Sigmoid colon (tissue), 4 donors: Measurements from ENCODE around the gene CDK14.

Experiments
- POLR2A ChIP-seq, 2 donors: fragments of 450-650 bp; IDR thresholded peaks; one replicate each; pipeline ENCODE4 v1.6.1; 2016; ENCODE audit warnings: antibody characterized with exemption in 2 of 2, mild to moderate bottlenecking in 2 of 2, moderate library complexity in 2 of 2
- POLR2AphosphoS5 ChIP-seq, 4 donors: sonication (generic); formaldehyde crosslinking; IDR thresholded peaks; one replicate each; pipeline ENCODE4 v1.6.1; 2017; ENCODE audit warnings: antibody characterized with exemption in 4 of 4
- TF ChIP-seq, protein P1 (sequence below), 4 experiments: fragments of 450-650 bp in 3 of 4; fragments of 200-600 bp in 1 of 4; IDR thresholded peaks; one replicate each; pipeline ENCODE4 v1.5.1; 2016 to 2019; ENCODE audit warnings: antibody characterized with exemption in 4 of 4, mild to moderate bottlenecking in 3 of 4, moderate library complexity in 2 of 4

DNA sequence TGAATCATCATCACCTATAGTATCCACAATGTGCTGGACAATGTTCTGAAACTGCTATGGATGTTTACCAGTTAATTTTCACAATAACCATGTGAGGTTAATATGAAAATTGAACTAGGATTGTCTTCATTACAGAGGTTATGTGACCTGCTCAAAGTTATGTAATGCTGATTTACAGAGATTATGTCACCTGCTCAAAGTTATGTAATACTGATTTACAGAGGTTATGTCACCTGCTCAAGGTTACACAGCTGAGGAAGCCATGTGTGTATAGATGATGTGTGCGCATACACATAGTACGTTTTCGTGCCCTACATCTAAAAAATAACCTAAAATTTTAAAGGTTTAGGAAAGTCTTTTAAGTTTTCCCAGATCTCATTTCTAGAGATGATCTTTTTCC is 298.0 kb downstream of the CDK14 start:
- TF ChIP-seq, protein P1, sequence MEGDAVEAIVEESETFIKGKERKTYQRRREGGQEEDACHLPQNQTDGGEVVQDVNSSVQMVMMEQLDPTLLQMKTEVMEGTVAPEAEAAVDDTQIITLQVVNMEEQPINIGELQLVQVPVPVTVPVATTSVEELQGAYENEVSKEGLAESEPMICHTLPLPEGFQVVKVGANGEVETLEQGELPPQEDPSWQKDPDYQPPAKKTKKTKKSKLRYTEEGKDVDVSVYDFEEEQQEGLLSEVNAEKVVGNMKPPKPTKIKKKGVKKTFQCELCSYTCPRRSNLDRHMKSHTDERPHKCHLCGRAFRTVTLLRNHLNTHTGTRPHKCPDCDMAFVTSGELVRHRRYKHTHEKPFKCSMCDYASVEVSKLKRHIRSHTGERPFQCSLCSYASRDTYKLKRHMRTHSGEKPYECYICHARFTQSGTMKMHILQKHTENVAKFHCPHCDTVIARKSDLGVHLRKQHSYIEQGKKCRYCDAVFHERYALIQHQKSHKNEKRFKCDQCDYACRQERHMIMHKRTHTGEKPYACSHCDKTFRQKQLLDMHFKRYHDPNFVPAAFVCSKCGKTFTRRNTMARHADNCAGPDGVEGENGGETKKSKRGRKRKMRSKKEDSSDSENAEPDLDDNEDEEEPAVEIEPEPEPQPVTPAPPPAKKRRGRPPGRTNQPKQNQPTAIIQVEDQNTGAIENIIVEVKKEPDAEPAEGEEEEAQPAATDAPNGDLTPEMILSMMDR (IDR thresholded peaks at IDR 0.05), result no peak
- TF ChIP-seq POLR2A (IDR thresholded peaks at IDR 0.05), result no peak
- no peak for TF ChIP-seq POLR2AphosphoS5 (IDR thresholded peaks at IDR 0.05)
